Measurements from ENCODE around the gene TCERG1.

- no peak for TF ChIP-seq POLR2A (IDR thresholded peaks at IDR 0.05)
- TF ChIP-seq, protein P1, sequence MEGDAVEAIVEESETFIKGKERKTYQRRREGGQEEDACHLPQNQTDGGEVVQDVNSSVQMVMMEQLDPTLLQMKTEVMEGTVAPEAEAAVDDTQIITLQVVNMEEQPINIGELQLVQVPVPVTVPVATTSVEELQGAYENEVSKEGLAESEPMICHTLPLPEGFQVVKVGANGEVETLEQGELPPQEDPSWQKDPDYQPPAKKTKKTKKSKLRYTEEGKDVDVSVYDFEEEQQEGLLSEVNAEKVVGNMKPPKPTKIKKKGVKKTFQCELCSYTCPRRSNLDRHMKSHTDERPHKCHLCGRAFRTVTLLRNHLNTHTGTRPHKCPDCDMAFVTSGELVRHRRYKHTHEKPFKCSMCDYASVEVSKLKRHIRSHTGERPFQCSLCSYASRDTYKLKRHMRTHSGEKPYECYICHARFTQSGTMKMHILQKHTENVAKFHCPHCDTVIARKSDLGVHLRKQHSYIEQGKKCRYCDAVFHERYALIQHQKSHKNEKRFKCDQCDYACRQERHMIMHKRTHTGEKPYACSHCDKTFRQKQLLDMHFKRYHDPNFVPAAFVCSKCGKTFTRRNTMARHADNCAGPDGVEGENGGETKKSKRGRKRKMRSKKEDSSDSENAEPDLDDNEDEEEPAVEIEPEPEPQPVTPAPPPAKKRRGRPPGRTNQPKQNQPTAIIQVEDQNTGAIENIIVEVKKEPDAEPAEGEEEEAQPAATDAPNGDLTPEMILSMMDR (IDR thresholded peaks at IDR 0.05 in 4 of 5, conservative IDR thresholded peaks at IDR 0.05 in 1 of 5), result no peak
Observed at GRCh38 chr5:146426305-146426704, 20.8 kb upstream of the TCERG1 start.
